Heart left ventricle (tissue), 16 donors: ENCODE measurements around the gene GNA14. TPM values are rescaled to one million over a fixed set of nuclear protein-coding genes. Genes with fewer than 3 reads are reported as not detected.

Experiments
- ATAC-seq, 4 donors: fragments of 200-7000 bp; cut with Tn5 transposase; one replicate each; pipeline ENCODE4 v1.9.1; 2020 to 2022; ENCODE audit warnings: moderate library complexity in 4 of 4, mild to moderate bottlenecking in 3 of 4, moderate number of reproducible peaks in 1 of 4
- DNase-seq, 5 donors: peaks; one replicate each; pipeline ENCODE4 v3.0.0-alpha.2; 2020
- H3K27ac ChIP-seq, 12 donors: fragments of 200-600 bp; sonication (generic) in 4 of 12; one replicate each; pipeline versions ENCODE4 v1.5.0 to v1.8.0; 2016 to 2022; ENCODE audit warnings: mild to moderate bottlenecking in 2 of 12
- H3K27me3 ChIP-seq, 9 donors: fragments of 200-600 bp; sonication (generic) in 2 of 9; one replicate each; pipeline versions ENCODE4 v1.5.1 to v1.8.0; 2016 to 2022; ENCODE audit warnings: mild to moderate bottlenecking in 3 of 9
- H3K36me3 ChIP-seq, 9 donors: fragments of 200-600 bp; sonication (generic) in 2 of 9; one replicate each; pipeline versions ENCODE4 v1.5.0 to v1.8.0; 2018 to 2022; ENCODE audit warnings: mild to moderate bottlenecking in 2 of 9
- H3K4me1 ChIP-seq, 12 donors: fragments of 200-600 bp; sonication (generic) in 4 of 12; one replicate each; pipeline versions ENCODE4 v1.5.0 to v1.8.0; 2016 to 2022; ENCODE audit warnings: mild to moderate bottlenecking in 3 of 12
- H3K4me3 ChIP-seq, 12 donors: fragments of 200-600 bp; sonication (generic) in 4 of 12; one replicate each; pipeline versions ENCODE4 v1.5.0 to v1.8.0; 2017 to 2022; ENCODE audit warnings: mild to moderate bottlenecking in 9 of 12, moderate library complexity in 4 of 12
- H3K9me3 ChIP-seq, 12 donors: fragments of 200-600 bp; sonication (generic) in 4 of 12; one replicate each; pipeline versions ENCODE4 v1.5.0 to v1.8.0; 2016 to 2022; ENCODE audit warnings: mild to moderate bottlenecking in 1 of 12
- CTCF ChIP-seq, 12 donors: fragments of 200-600 bp; sonication (generic) in 4 of 12; IDR thresholded peaks; one replicate each; pipeline versions ENCODE4 v1.5.0 to v1.8.0; 2018 to 2022; ENCODE audit warnings: antibody characterized with exemption in 12 of 12, mild to moderate bottlenecking in 5 of 12
- POLR2A ChIP-seq, 2 donors: fragments of 450-650 bp; IDR thresholded peaks; one replicate each; pipeline ENCODE4 v1.6.1; 2017; ENCODE audit warnings: antibody characterized with exemption in 2 of 2, mild to moderate bottlenecking in 2 of 2, moderate library complexity in 2 of 2
- WGBS, 4 donors: extraction: QIAGEN DNeasy Blood & Tissue Kit in 2 of 4; methylation state at CpG; one replicate each; pipeline versions ENCODE4 v1.1.5 to v1.1.7; 2013 to 2018; 5-methylcytosine and 5-hydroxymethylcytosine counted together
- intact Hi-C, 10 donors: fragments of 100-400 bp; cut with DNase I; formaldehyde crosslinking; loops; one replicate each; pipeline versions ENCODE4 v1.11.1 to v1.14.2; 2022
- polyA plus RNA-seq, 2 donors: library from polyadenylated mRNA; stranded (reverse); fragments of 200-250 nt; gene quantifications; one replicate each; pipeline ENCODE4 v1.2.3, GENCODE V29; 2013
- total RNA-seq, 9 donors: library from RNA; depleted of rRNA in 2 of 9; stranded (reverse); fragments of >200 nt in 2 of 9; fragmentation: NEBNext Ultra II Directional in 3 of 9; extraction: Animal tissue kit (Norgen Biotek cat#: 25700) in 3 of 9; gene quantifications; one replicate each; pipeline versions ENCODE4 v1.1.0 to v1.2.4, GENCODE V29; 2016 to 2023
- donor health status: ischemic (EF 13 %, LVEDD 7.1; RV severe dilation, severe dysfunction).
- donor health status: healthy with polysubstance abuse.
- donor health status: DM: no; HTN: yes; CAD: no.
- donor health status: DM: no; HTN: no; CAD: no.
- donor health status: ischemic (EF 25% LVEDD 6.9; RV normal size, moderate dysfunction).
- donor health status: ischemic (EF 25% LVEDD 5.7; RV mildly dilated, moderate dysfunction).
- donor health status: healthy.
- donor health status: DM: yes; HTN: yes; CAD: no.
- donor health status: ischemic (EF 35%, LVEDD 5.7; RV mildly dilated, moderate dysfunction).
- donor health status: nonischemic (EF 11% LVEDD 7.7; RV severe dilation, severe dysfunction).
- donor health status: DM: yes; HTN: yes; CAD: no.
- donor health status: PGD.
- donor health status: ischemic (EF 29% LVEDD 5.4; RV normal size, mild dysfunction).
- donor health status: nonischemic (EF 23%, LVEDD 6.1; RV moderate dilation, normal function).

Gene GNA14
- total and polyA plus RNA-seq, 11 donors: 0.38 to 6.5 (median 1.3) TPM

- DNase-seq (no peak), ATAC-seq (no peak)
- no peak overlapping the region for H3K4me3 ChIP-seq
- no peaks in the 10 kb centered on the region for H3K4me1 ChIP-seq
- 58 to 77% (median 75%) methylated on average over 3 of the region's 3 CpGs for WGBS, 4 donors
- TF ChIP-seq CTCF (IDR thresholded peaks at IDR 0.05) (no peak), POLR2A (IDR thresholded peaks at IDR 0.05) (no peak)
- H3K27me3 ChIP-seq: no peaks in the 10 kb centered on the region
- H3K27ac ChIP-seq: no peak overlapping the region
- H3K36me3 ChIP-seq: no peaks in the 10 kb centered on the region
- intact Hi-C loops: loop anchor here in 1 of 10 donors (5.0 kb wide), 1 partner anchor 33 kb away; the partner anchor contains the start of gene GNA14
- peaks cover 0 to 8% (median 0%) of the 10 kb centered on the region in 12 donors for H3K9me3 ChIP-seq
Measured at GRCh38 chr9:77614645-77615044, 33.5 kb downstream of the GNA14 start.

GRCh38 chr9:77606526-77606925 is 41.6 kb downstream of the GNA14 start:
- peak overlapping the region in 10 of 12 donors; percentile 10 to 82 (median 56) for H3K27ac ChIP-seq

GRCh38 chr9:77605449-77606220 is 42.5 kb downstream of the GNA14 start:
- TF ChIP-seq CTCF (IDR thresholded peaks at IDR 0.05) (no peak), POLR2A (IDR thresholded peaks at IDR 0.05) (no peak)
- intact Hi-C loops: loop anchor here in 1 of 10 donors (5.0 kb wide), 1 partner anchor 42 kb away; the partner anchor contains the start of gene GNA14

More at GRCh38 chr9:77606526-77606925, 41.6 kb downstream of the GNA14 start:
- H3K4me1 ChIP-seq: peaks cover 0 to 19% (median 5%) of the 10 kb centered on the region in 12 donors
- WGBS, 4 donors: 47 to 62% (median 53%) methylated on average over 2 of the region's 2 CpGs
- no peak overlapping the region for H3K4me3 ChIP-seq
- DNase-seq (no peak), ATAC-seq (no peak)
- no peak for TF ChIP-seq POLR2A (IDR thresholded peaks at IDR 0.05)
- no peak for TF ChIP-seq CTCF (IDR thresholded peaks at IDR 0.05)
- no peaks in the 10 kb centered on the region for H3K36me3 ChIP-seq
- intact Hi-C loops: loop anchor here in 1 of 10 donors (5.0 kb wide), 1 partner anchor 41 kb away; the partner anchor contains the start of gene GNA14
- no peaks in the 10 kb centered on the region for H3K27me3 ChIP-seq
- peaks cover 0 to 4% (median 0%) of the 10 kb centered on the region in 12 donors for H3K9me3 ChIP-seq

GRCh38 chr9:77604316-77604715 is 43.8 kb downstream of the GNA14 start:
- no peak for TF ChIP-seq CTCF (IDR thresholded peaks at IDR 0.05)
- no peak for TF ChIP-seq POLR2A (IDR thresholded peaks at IDR 0.05)
- Histone ChIP-seq H3K36me3 (no peaks in the 10 kb centered on the region), H3K4me1 (peaks cover 0 to 21% (median 6%) of the 10 kb centered on the region in 12 donors), H3K4me3 (no peak overlapping the region), H3K27ac (peak overlapping the region in 2 of 12 donors; percentile 70 to 82), H3K27me3 (no peaks in the 10 kb centered on the region), H3K9me3 (peaks cover 0 to 4% (median 0%) of the 10 kb centered on the region in 12 donors)
- WGBS, 4 donors: 78 to 92% (median 82%) methylated on average over 1 of the region's 1 CpG
- intact Hi-C loops: loop anchor here in 1 of 10 donors (5.0 kb wide), 1 partner anchor 43 kb away; the partner anchor contains the start of gene GNA14
- no peak for ATAC-seq
- DNase-seq: no peak

More at GRCh38 chr9:77605449-77606220, 42.5 kb downstream of the GNA14 start:
- WGBS, 4 donors: 49 to 61% (median 59%) methylated on average over 4 of the region's 4 CpGs
- no peak for ATAC-seq
- peaks cover 0 to 19% (median 5%) of the 10 kb centered on the region in 12 donors for H3K4me1 ChIP-seq
- no peaks in the 10 kb centered on the region for H3K36me3 ChIP-seq
- H3K9me3 ChIP-seq: peaks cover 0 to 4% (median 0%) of the 10 kb centered on the region in 12 donors
- H3K27me3 ChIP-seq: no peaks in the 10 kb centered on the region
- H3K4me3 ChIP-seq: no peak overlapping the region
- H3K27ac ChIP-seq: peak overlapping the region; percentile 10 to 82 (median 54)
- no peak for DNase-seq
